HepG2 (cell line): ENCODE results near the gene SRSF6. TPM values are rescaled to one million over a fixed set of nuclear protein-coding genes. Genes with fewer than 3 reads are reported as not detected.

ENCODE experiments used
- AGO2 ChIP-seq: fragments of 200-400 bp; formaldehyde crosslinking; optimal IDR thresholded peaks from 2 replicates; pipeline ENCODE3; 2017; ENCODE audit warnings: mild to moderate bottlenecking, low read depth, low read length, moderate library complexity
- CEBPB ChIP-seq: IDR thresholded peaks from 2 replicates; pipeline ENCODE4 v1.6.1; 2011; ENCODE audit warnings: low read depth, low read length, improper control_type of control experiment, borderline replicate concordance
- EHMT2 ChIP-seq: fragments of 200-600 bp; sonication (generic); IDR thresholded peaks from 2 replicates; pipeline ENCODE4 v1.7.0; 2017; ENCODE audit warnings: antibody characterized with exemption, low read depth, low read length, borderline replicate concordance
- FLYWCH1 ChIP-seq: sonication (generic); formaldehyde crosslinking; IDR thresholded peaks from 2 replicates; pipeline ENCODE4 v1.8.1; 2023; ENCODE audit warnings: mild to moderate bottlenecking, missing genetic modification reagents
- HNRNPH1 ChIP-seq: fragments of 200-400 bp; formaldehyde crosslinking; optimal IDR thresholded peaks from 2 replicates; pipeline ENCODE3; 2017; ENCODE audit warnings: mild to moderate bottlenecking, low read depth, low read length
- IRX3 ChIP-seq: sonication (generic); formaldehyde crosslinking; IDR thresholded peaks from 2 replicates; pipeline ENCODE4 v1.8.1; 2023; ENCODE audit warnings: mild to moderate bottlenecking, low read depth, missing genetic modification reagents, borderline replicate concordance
- KMT2B ChIP-seq: IDR thresholded peaks from 2 replicates; pipeline ENCODE4 v1.6.1; 2016; ENCODE audit warnings: missing genetic modification reagents, missing compliant biosample characterization
- POLR2AphosphoS2 ChIP-seq: IDR thresholded peaks from 2 replicates; pipeline ENCODE4 v1.6.1; 2011; ENCODE audit warnings: low read depth, low read length, improper control_type of control experiment
- RBFOX2 ChIP-seq: fragments of 200-400 bp; formaldehyde crosslinking; IDR thresholded peaks from 2 replicates; pipeline ENCODE4 v1.6.1; 2017; ENCODE audit warnings: low read depth, mild to moderate bottlenecking, low read length
- REXO4 ChIP-seq: sonication (generic); formaldehyde crosslinking; IDR thresholded peaks from 2 replicates; pipeline ENCODE4 v1.8.0; 2022; ENCODE audit warnings: missing genetic modification reagents, mild to moderate bottlenecking, borderline replicate concordance
- ZMYM4 ChIP-seq: sonication (generic); formaldehyde crosslinking; IDR thresholded peaks from 2 replicates; pipeline ENCODE4 v1.8.1; 2023; ENCODE audit warnings: mild to moderate bottlenecking, missing genetic modification reagents
- ZNF496 ChIP-seq: sonication (generic); formaldehyde crosslinking; IDR thresholded peaks from 2 replicates; pipeline ENCODE4 v1.8.1; 2023; ENCODE audit warnings: mild to moderate bottlenecking, moderate library complexity, missing genetic modification reagents; ENCODE audit not compliant: insufficient replicate concordance
- ZNF775 ChIP-seq: sonication (generic); formaldehyde crosslinking; IDR thresholded peaks from 2 replicates; pipeline ENCODE4 v1.4.0; 2020; ENCODE audit warnings: missing genetic modification reagents, mild to moderate bottlenecking, moderate library complexity, borderline replicate concordance
- polyA plus RNA-seq, 8 experiments: library from polyadenylated mRNA; depleted of rRNA in 3 of 8; stranded (reverse) in 7 of 8; unstranded in 1 of 8; fragments of >200 nt; fragmentation: Illumina TruSeq in 4 of 8; extraction: Trizol in 4 of 8; gene quantifications; 2 replicates each; pipeline versions ENCODE4 v1.2.1 to v1.2.3, GENCODE V29; 2011 to 2016; ENCODE audit warnings: low read depth in 4 of 8, missing spikeins in 1 of 8, mixed read lengths in 1 of 8; ENCODE audit not compliant: insufficient read depth in 1 of 8
- total RNA-seq, 5 experiments: library from RNA; depleted of rRNA; stranded (reverse); fragments of >200 nt; fragmentation: Illumina TruSeq; extraction: Trizol; gene quantifications; 2 replicates each; pipeline ENCODE4 v1.2.3, GENCODE V29; 2016; ENCODE audit warnings: low read depth in 1 of 5
- TF ChIP-seq, protein P1 (sequence below): IDR thresholded peaks from 2 replicates; pipeline ENCODE4 v1.6.1; 2016; ENCODE audit warnings: low read depth
- TF ChIP-seq, protein P2 (sequence below): sonication (generic); formaldehyde crosslinking; IDR thresholded peaks from 2 replicates; pipeline ENCODE4 v1.5.1; 2020; ENCODE audit warnings: mild to moderate bottlenecking, missing genetic modification reagents

The SRSF6 gene
- total and polyA plus RNA-seq, 2 of the 13 experiments (the other 11 are each of a cell fraction or from before 2014, with no cell fraction given) = 156 to 194 TPM

DNA sequence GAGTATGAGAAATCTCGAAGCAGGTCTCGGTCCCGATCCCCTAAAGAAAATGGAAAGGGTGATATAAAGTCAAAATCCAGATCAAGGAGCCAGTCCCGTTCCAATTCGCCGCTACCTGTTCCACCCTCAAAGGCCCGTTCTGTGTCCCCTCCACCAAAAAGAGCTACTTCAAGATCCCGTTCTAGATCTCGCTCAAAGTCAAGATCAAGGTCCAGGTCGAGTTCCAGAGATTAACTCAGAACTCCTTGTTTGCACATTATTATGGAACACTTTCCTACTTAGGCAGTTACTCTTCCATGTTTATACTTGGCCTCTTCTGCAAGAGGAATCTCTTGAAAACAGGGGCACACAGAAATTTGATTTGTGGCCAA, 3.1 kb downstream of the SRSF6 start (continued):
- TF ChIP-seq REXO4 (CRISPR knock-in tag) (no peak), POLR2AphosphoS2 (0 out of 2 replicates have a peak, but pooled peaks have one; percentile 25), IRX3 (CRISPR knock-in tag) (no peak), EHMT2 (peak; percentile 93), ZNF496 (CRISPR knock-in tag) (no peak), FLYWCH1 (CRISPR knock-in tag) (0 out of 2 replicates have a peak, but pooled peaks have one; percentile 24), HNRNPH1 (no peak), CEBPB (no peak), ZNF775 (CRISPR knock-in tag) (no peak), KMT2B (CRISPR knock-in tag) (no peak), RBFOX2 (peak; percentile 64), ZMYM4 (CRISPR knock-in tag) (peak; percentile 56; the same call in 1 of the 2 replicates), AGO2 (peak; percentile 16)
- TF ChIP-seq, protein P1, sequence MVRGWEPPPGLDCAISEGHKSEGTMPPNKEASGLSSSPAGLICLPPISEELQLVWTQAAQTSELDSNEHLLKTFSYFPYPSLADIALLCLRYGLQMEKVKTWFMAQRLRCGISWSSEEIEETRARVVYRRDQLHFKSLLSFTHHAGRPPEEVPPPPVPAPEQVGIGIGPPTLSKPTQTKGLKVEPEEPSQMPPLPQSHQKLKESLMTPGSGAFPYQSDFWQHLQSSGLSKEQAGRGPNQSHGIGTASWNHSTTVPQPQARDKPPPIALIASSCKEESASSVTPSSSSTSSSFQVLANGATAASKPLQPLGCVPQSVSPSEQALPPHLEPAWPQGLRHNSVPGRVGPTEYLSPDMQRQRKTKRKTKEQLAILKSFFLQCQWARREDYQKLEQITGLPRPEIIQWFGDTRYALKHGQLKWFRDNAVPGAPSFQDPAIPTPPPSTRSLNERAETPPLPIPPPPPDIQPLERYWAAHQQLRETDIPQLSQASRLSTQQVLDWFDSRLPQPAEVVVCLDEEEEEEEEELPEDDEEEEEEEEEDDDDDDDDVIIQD (CRISPR knock-in tag) = peak; percentile 70; the same call in 1 of the 2 replicates
- TF ChIP-seq, protein P2, sequence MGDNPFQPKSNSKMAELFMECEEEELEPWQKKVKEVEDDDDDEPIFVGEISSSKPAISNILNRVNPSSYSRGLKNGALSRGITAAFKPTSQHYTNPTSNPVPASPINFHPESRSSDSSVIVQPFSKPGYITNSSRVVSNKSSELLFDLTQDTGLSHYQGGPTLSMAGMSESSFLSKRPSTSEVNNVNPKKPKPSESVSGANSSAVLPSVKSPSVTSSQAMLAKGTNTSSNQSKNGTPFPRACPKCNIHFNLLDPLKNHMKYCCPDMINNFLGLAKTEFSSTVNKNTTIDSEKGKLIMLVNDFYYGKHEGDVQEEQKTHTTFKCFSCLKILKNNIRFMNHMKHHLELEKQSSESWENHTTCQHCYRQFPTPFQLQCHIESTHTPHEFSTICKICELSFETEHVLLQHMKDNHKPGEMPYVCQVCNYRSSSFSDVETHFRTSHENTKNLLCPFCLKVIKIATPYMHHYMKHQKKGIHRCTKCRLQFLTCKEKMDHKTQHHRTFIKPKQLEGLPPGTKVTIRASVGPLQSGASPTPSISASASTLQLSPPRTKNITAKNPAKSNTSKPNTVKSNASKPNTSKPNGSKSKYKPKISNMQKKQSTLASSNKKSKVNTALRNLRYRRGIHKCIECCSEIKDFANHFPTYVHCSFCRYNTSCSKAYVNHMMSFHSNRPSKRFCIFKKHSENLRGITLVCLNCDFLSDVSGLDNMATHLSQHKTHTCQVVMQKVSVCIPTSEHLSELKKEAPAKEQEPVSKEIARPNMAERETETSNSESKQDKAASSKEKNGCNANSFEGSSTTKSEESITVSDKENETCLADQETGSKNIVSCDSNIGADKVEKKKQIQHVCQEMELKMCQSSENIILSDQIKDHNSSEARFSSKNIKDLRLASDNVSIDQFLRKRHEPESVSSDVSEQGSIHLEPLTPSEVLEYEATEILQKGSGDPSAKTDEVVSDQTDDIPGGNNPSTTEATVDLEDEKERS (CRISPR knock-in tag) = peak; percentile 59; the same call in 1 of the 2 replicates
